ENCODE results near the gene TCF4. TPM values are rescaled to one million over a fixed set of nuclear protein-coding genes. Genes with fewer than 3 reads are reported as not detected.

The TCF4 gene
- total and polyA plus RNA-seq, 2 donors (not counting 3 experiments of a cell fraction or from before 2014, with no cell fraction given) = 183 to 390 TPM

- Histone ChIP-seq H4K20me1 (replicated peaks; ENCODE audit: control insufficient read depth, extremely low read depth, insufficient read depth, low read length) (no peaks in the 10 kb centered on the region), H3K27ac (ENCODE audit: insufficient read depth, low read depth, low read length) (no peak overlapping the region), H3K4me2 (ENCODE audit: insufficient read depth, low read length) (no peak overlapping the region), H3K9me3 (replicated peaks; ENCODE audit: control insufficient read depth, insufficient read depth, low read length) (no peaks in the 10 kb centered on the region), H3K9ac (replicated peaks; ENCODE audit: extremely low read depth, insufficient read depth, low read length) (no peak overlapping the region), H2AFZ (ENCODE audit: low read depth, low read length) (no peak overlapping the region), H3K4me3 (replicated peaks in 1 of 3; ENCODE audit: insufficient read depth in 1 of 3, low read depth in 1 of 3, low read length in 3 of 3) (no peak overlapping the region), H3K27me3 (ENCODE audit: control insufficient read depth in 2 of 2, insufficient read depth in 2 of 2, low read length in 2 of 2) (no peaks in the 10 kb centered on the region), H3K79me2 (ENCODE audit: control insufficient read depth, insufficient read depth, low read length) (no peaks in the 10 kb centered on the region), H3K36me3 (ENCODE audit: control insufficient read depth in 2 of 2, extremely low read depth in 1 of 2, insufficient read depth in 2 of 2, low read length in 2 of 2) (peaks cover 24 to 30% of the 10 kb centered on the region in 2 experiments), H3K4me1 (ENCODE audit: control insufficient read depth, extremely low read depth, insufficient read depth, low read length) (peaks cover 51% of the 10 kb centered on the region), H3K9me1 (replicated peaks; ENCODE audit: control insufficient read depth, extremely low read depth, insufficient read depth, low read length) (no peaks in the 10 kb centered on the region)
- ChIA-PET POLR2A (no interaction called here), CTCF (no interaction called here)
- FAIRE-seq (no peak), DNase-seq (ENCODE audit: low read depth, low spot score) (no peak)
- BruUV-seq (replicated peaks) = no TSS peak
- intact Hi-C loops (cut with micrococcal nuclease) (no loop called here), dilution Hi-C loops (cut with MboI; ENCODE audit: extremely low pct_ligation_motif_present, low sequenced_read_pairs) (no loop called here)
- TF ChIP-seq GATA2 (IDR thresholded peaks at IDR 0.05; ENCODE audit: insufficient read depth, insufficient read length, low read depth, low read length) (no peak), EZH2 (IDR thresholded peaks at IDR 0.05; ENCODE audit: borderline replicate concordance, low read depth, low read length, severe bottlenecking) (no peak), POLR2A (IDR thresholded peaks at IDR 0.05; ENCODE audit: low read depth, low read length) (no peak), FOS (IDR thresholded peaks at IDR 0.05; ENCODE audit: borderline replicate concordance, insufficient read depth, low read length) (no peak), POLR2AphosphoS5 (IDR thresholded peaks at IDR 0.05; ENCODE audit: insufficient read depth, low read depth, low read length) (no peak), MAX (IDR thresholded peaks at IDR 0.05; ENCODE audit: insufficient read depth, insufficient read length) (no peak), MYC (IDR thresholded peaks at IDR 0.05; ENCODE audit: low read depth, low read length) (no peak)
Observed at GRCh38 chr18:55253814-55254213, 334.2 kb downstream of the TCF4 start.

GRCh38 chr18:55252901-55253300 lies 335.1 kb downstream of the TCF4 start:
- Histone ChIP-seq H3K27me3 (ENCODE audit: control insufficient read depth in 2 of 2, insufficient read depth in 2 of 2, low read length in 2 of 2) (no peaks in the 10 kb centered on the region), H3K27ac (ENCODE audit: insufficient read depth, low read depth, low read length) (peak overlapping the region; percentile 62), H3K9me1 (replicated peaks; ENCODE audit: control insufficient read depth, extremely low read depth, insufficient read depth, low read length) (no peaks in the 10 kb centered on the region), H3K4me2 (ENCODE audit: insufficient read depth, low read length) (peak overlapping the region; percentile 65), H3K36me3 (ENCODE audit: control insufficient read depth in 2 of 2, extremely low read depth in 1 of 2, insufficient read depth in 2 of 2, low read length in 2 of 2) (peaks cover 24 to 25% of the 10 kb centered on the region in 2 experiments), H4K20me1 (replicated peaks; ENCODE audit: control insufficient read depth, extremely low read depth, insufficient read depth, low read length) (no peaks in the 10 kb centered on the region), H3K4me1 (ENCODE audit: control insufficient read depth, extremely low read depth, insufficient read depth, low read length) (peaks cover 51% of the 10 kb centered on the region), H3K9me3 (replicated peaks; ENCODE audit: control insufficient read depth, insufficient read depth, low read length) (no peaks in the 10 kb centered on the region), H2AFZ (ENCODE audit: low read depth, low read length) (no peak overlapping the region), H3K4me3 (replicated peaks in 1 of 3; ENCODE audit: insufficient read depth in 1 of 3, low read depth in 1 of 3, low read length in 3 of 3) (peak overlapping the region in 1 of 3 experiments; percentile 3), H3K79me2 (ENCODE audit: control insufficient read depth, insufficient read depth, low read length) (no peaks in the 10 kb centered on the region), H3K9ac (replicated peaks; ENCODE audit: extremely low read depth, insufficient read depth, low read length) (peak overlapping the region; percentile 37)
- intact Hi-C loops (cut with micrococcal nuclease) (no loop called here), dilution Hi-C loops (cut with MboI; ENCODE audit: extremely low pct_ligation_motif_present, low sequenced_read_pairs) (no loop called here)
- FAIRE-seq (no peak), DNase-seq (ENCODE audit: low read depth, low spot score) (no peak)
- POLR2A ChIA-PET = no interaction called here
- CTCF ChIA-PET = interaction anchor here (0.7 to 2.9 kb wide), 4 partner anchors 8 to 74 kb away, joined by 3 to 11 read pairs (median 4); no protein-coding TSS in a partner anchor
- no peak for TF ChIP-seq POLR2A (IDR thresholded peaks at IDR 0.05; ENCODE audit: low read depth, low read length)
- no peak for TF ChIP-seq GATA2 (IDR thresholded peaks at IDR 0.05; ENCODE audit: insufficient read depth, insufficient read length, low read depth, low read length)
- no peak for TF ChIP-seq JUN (IDR thresholded peaks at IDR 0.05; ENCODE audit: borderline replicate concordance, insufficient read depth, insufficient read length, low read depth)
- no peak for TF ChIP-seq POLR2AphosphoS5 (IDR thresholded peaks at IDR 0.05; ENCODE audit: insufficient read depth, low read depth, low read length)
- no peak for TF ChIP-seq EZH2 (IDR thresholded peaks at IDR 0.05; ENCODE audit: borderline replicate concordance, low read depth, low read length, severe bottlenecking)
- no peak for TF ChIP-seq FOS (IDR thresholded peaks at IDR 0.05; ENCODE audit: borderline replicate concordance, insufficient read depth, low read length)
- no peak for TF ChIP-seq MYC (IDR thresholded peaks at IDR 0.05; ENCODE audit: low read depth, low read length)
- TF ChIP-seq MAX (IDR thresholded peaks at IDR 0.05; ENCODE audit: insufficient read depth, insufficient read length) = no peak
- no peak for TF ChIP-seq CTCF (IDR thresholded peaks at IDR 0.05; ENCODE audit: extremely low read depth in 1 of 2, insufficient read depth in 1 of 2, low read depth in 1 of 2, low read length in 2 of 2)
- no TSS peak for BruUV-seq (replicated peaks)
